Kidney tubule cell (primary cell): ENCODE results near the gene MGAT4A.

Experiments
- DNase-seq: peaks from one replicate; pipeline ENCODE4 v3.0.0-alpha.2; 2018; ENCODE audit warnings: low spot score

The MGAT4A gene

DNA sequence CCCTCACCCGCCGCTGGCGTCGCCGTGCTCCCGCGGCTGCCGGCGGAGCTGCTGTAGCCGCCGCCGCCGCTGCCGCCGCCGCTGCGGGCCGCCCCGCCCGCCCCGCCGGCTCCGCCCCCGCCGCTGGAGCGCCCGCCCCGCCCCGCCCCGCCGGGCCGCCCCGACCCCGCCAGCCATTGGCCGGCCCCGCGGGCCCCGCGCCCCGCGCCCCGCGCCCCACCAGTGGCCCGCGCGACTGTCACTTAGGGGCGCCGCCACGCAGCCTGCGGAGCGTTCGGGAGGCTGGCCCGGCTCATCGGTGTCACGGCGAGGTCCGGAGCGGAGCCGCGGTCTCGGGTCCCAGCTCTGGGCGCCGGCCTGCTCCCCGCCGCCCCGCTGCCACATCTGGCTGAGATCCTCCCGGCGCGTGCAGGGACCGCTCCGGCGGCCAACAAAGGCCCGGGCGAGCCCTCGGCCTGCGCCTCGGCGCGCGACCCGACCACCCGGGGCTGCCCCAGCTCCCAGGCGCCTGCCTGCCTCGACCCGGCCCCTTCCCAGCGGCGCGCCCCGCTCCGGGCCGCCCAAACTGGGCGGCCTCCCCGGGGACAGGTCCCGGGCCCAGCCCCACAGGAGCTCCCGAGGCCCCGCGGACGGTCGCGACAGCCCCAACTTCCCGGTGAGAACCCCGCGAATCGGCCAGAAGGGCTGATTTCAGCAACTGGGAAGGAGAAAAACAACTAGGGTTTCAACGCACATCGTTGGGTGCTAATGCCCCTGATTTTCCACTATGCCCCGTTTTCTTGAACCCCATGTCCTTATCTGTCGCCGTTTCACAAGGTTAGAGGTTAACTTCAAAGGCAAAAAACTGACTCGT, at the start of gene MGAT4A:
Gene MGAT4A, minus strand, starts transcription at position 92 of the 853 bp plus-strand sequence. CDS start 4,800 bp downstream, outside the sequence.
- peak; percentile 67 for DNase-seq

DNA sequence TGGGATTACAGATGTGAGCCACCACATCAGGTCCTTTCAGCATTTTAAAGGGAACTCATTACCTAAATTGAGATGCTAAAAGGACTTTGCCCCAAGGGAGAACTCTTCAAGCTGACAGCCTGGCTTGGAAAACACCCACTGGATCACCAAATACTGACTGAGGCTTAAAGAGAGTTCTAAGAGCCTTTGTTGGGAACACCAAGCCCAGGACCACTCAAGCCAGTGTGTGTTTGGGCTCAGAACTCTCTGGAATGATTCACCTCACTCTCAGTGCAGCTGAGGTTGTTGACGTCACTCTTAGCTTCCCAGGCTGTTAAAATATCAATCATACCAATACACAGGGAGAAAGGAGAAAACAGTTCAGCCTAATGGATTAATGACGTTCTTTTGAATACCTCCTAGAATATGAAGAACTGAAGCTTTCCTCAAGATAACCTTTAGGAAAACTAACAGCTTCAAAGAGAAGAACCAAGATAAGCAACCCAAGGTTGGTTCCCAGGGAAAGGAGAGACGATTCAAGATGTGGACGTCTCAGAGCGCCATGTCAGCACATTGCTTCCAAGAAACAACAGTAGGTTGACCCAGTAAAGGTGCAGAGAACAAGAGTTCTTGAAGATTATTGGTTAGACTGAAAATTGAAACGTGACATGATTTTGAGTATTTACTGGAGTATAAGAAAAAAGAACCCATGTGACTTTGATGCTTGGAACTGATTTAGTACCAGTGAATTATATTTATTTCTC, 48.0 kb upstream of the MGAT4A start:
- no peak for DNase-seq

DNA sequence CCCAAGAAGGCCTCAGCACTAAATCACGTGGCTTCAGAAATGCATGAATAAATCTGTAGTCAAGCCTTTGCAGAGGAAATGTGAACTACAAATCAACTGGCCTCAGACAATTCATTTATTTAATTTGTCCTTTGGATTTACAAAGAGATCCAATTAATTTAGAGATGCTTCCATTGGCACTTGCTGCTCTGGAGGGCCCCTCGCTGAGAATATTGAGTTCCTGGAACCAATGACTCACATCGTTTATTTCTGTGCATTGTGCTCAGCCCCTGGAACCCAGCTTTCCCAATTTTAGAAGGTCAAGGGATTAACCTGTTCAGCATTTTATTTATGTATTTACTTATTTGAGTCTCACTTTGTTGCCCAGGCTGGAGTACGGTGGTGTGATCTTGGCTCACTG, 47.2 kb upstream of the MGAT4A start:
- no peak for DNase-seq

DNA sequence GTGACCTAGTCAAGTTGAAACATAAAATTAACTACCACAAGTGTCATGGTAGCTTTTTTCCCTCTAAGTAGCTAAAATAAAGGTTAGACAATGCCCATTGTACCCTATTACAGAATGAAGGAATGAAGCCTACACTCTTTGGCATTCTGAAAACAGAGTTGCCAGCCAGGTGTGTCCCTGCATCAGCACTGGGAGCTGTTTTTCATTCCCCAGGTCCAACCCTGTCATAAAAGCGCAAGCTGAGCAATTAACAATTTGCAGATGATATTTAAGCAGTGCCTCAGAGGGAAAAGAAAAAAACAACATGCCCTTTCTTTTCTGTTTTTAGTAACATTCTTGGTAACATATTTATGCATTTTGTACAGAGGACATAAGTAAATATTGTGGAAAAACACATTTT, 46.8 kb upstream of the MGAT4A start:
- DNase-seq, result no peak

DNA sequence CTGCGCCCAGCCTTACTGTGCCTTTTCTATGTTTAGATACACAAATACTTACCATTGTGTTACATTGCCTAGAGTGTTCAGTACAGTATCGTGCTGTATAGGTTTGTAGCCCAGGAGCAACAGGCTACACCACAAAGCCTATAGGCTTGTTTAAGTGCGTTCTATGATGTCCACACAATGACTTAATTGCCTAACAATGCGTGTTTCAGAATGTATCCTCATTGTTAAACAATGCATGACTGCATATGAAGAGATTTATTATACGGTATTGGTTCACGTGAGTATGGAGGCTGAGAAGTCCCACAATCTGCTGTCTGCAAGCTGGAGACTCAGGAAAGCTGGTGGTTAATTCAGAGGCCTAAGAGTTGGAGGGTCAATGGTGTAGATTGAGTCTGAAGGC, 46.1 kb upstream of the MGAT4A start:
- no peak for DNase-seq

DNA sequence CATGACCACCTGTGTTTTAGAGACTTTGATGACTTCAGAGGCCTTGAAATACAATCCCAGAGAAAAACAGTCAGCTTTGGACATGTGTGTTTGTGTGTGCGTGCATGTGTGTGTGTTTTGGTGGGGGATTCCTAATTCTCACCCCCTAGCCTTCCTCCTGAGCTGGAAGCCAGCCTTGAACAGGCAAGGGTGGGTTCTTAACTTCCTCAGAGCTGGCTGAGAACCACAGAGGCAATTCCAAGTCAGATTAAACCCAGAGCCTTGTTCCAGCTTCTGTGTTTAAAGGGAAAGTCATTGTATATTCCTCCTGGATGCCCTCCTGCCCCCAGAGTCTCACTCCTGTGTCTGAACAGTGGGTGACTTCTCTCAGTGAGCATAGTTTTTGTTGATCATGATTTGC, 45.2 kb upstream of the MGAT4A start:
- DNase-seq, result no peak

DNA sequence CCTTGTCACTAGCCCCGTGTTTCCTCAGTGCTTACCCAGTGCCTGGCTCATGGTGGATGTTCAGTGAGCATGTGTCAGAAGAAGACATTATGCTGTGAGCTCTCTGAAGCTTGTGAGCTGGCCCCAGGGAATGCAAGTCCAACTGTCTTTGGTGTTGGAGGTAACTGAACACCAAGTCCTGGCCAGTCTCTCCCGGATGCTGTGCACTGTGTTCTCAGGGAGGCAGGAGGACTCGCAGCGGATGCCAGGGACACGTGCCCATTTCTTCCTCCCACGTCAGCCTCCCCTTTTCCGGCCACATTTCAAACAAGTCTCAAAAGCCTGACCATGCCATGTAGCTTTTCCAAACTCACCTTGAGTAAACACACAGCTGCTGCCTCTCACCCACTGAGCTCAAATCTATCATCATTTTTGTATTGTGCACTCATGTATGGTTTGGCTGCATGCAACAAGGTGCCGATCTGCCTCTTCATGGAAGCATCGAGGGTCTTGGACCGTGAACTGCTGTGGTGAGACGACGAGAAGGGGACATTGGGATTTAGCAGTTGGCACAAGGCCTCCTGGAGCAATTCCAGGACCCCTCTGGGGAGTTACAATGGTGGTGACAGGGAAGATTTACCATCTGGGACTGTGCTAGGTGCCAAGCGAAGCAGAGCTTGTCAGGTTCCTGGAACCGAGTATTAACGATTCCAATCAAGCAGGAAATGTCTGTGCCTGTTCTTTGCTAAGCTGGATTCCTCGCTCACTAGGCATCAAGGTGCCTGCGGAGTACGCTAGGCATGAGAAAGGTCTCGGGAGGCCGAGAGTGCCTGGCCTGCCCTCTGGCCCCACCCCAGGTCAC, 44.4 kb upstream of the MGAT4A start:
- peak; percentile 15 for DNase-seq

DNA sequence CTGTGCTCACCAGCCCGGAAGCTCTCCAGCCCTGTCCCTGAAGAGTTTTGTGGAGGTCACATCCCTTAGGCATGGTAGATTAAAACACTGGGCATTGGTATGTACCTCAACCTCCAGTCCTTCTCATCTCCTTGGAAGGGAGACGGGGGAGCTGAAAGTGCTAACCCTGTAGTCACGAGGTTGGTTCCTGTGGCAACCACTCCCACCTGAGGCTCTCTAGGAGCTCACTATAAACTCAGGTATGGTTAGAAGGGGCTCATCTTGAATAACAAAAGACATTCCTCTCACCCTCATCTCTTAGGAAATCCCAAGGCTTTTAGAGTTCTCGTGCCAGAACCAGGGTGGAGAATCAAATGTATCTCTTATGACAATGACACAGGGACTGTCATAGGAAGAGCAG, 43.0 kb upstream of the MGAT4A start:
- no peak for DNase-seq

DNA sequence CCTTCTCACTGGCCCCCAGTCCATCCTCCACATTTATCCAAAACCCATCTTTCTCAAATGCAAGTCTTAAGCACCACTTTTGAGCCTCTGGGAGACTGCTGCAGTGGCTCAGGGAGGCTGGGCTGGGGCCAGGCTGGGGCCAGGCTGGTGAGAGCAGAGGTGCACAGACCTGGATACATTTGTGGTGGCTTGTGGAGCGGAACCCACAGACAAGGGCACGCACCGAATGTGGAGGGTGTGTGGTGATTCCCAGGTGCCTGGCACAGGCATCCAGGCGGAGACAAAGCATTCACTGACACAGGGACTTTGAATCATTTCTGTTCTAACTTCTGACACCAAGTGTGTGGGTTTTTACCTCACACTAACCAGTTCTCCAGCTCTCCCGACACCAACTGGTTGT, 42.2 kb upstream of the MGAT4A start:
- peak; percentile 73 for DNase-seq

DNA sequence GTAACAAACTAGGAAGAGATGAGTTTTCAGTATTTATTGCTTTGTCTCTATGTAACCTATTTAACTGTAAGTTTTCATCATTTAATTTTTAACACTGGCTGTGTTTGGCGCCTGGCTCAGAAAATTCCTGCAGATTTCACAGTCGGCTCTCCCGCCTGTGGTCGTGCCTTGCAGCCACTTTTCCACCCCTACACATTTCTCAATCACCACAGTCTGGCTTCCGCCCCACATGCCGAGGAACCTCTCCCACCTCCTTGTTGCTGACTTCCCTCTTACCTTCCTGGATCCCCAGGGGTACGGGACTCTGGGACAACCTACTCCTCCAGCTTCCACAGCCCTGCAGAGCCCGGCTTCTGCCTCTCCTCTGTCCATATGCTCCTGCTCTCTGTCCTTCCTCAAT, 41.6 kb upstream of the MGAT4A start:
- DNase-seq, result no peak

DNA sequence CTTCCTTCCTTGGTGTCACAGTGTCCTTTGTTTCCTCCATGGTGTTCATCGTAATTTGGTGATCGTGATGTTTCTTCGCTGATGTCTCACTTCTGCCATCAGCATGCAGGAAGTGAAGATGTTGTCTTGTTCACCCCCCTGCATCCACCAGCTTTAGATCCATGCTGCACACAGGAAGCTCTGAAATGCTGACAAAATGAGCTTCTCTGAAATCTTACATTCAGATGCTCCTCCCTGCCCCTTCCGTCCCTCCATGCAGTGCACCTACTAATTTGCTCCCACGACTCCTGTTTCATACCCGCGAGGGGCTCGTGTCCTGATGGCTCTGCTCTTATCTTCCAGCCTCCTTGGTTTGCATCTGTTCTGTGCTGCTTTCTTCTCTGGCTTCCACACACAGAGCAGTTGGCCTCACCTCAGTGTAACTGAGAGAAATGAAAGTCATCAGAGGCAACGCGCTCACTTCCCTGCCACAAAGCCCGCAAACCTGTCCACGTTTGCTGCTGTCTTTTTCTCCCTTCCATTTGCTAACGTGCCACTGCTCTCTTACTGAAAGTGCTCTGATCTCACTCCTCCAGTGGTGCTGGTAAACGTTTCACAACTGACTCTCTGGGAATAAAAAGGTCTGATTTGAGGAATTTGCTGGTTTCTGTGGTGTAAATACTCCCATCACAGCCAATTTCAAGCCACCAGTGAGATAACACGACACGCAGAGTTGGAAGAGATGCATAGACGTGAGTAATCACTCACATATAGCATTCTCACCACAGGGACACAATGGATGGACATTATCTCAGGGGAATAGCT, 41.0 kb upstream of the MGAT4A start:
- DNase-seq, result no peak

DNA sequence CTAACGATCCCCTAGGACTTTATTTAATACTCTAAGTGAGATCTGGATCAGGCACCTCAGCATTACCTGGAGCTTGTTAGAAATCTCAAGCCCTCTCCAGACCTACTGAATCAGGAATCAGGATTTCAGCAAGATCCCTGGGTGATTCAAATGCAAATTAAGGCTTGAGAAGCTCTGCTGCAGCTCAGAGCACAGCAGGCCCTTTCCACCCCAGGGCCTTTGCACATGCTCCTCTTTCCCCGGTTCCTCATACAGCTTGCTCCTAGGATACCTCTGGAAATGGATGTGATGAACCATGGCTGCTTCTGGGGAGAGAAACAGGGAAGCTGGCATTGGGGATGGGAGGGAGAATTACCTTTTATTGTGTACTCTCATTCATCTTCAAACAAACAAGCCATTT, 40.3 kb upstream of the MGAT4A start:
- no peak for DNase-seq

DNA sequence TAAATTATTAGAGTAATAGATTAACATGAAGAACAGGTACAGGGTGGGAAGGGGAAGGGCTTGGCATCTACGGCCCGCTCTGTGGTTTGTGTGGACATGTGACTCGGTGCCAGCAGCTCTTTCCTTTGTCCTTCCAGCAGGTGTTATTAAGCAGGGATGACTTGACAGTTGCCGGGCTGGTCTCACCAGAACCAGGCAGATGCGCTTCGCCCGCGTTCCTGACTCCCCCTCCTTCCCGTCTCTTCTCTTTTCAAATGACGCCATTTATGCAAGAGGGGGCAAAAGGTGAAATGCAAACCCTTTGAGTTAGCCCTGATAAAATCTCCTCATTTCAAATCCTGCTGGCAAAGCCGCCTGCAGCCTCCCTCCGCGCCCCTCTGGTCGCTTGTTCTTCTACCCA, 38.9 kb upstream of the MGAT4A start:
- DNase-seq, result peak; percentile 22

DNA sequence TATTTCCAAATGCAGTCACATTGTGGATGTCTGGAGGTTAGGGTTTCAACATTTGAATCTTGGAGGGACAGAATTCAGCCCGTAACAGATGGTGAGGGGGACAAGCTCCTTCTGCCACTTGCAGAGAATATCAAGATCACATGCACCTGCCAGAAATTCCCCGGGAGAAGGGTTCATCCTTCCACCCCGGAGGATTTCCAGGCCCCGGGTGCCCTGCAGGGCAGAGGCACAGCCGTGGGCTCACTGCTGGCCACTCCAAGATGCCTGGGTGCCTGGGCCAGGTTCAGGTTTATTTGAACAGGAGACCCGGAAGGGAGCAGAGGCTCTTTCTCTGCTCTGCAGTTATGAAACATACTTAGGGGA, 38.2 kb upstream of the MGAT4A start:
- DNase-seq, result no peak

DNA sequence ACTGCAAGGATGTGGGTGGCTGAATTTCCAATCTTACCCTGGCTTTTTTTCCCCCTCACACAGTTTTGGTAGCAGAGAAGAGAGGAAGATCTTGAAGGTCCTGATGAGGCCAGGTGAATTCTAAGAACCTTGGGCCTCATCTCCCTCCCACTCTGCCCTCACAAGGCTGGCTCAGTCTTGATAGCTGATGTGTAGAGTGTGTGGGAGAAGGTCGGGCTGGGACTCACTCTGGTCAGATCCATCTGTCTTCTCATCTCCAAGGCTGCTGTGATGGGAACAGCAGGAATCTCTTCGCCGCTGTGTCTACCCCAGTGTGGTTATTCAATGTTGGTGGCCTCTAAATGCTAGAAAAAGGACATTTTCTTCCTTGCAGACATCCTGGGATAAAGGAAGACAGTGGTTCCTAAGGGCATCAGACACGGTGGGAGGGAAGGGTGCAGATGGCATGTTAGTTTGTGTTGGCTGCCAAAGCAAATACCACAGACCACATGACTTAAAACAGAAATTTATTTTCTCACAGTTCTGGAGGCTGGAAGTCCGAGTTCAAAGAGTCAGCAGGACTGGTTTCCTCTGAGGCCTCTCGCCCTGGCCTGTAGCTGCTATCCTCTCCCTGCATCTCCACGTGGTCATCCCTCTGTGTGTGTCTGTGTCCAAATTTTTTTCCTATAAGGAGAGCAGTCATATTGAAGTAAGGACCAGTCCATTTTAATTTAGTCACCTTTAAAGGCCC, 37.6 kb upstream of the MGAT4A start:
- DNase-seq, result peak; percentile 73

DNA sequence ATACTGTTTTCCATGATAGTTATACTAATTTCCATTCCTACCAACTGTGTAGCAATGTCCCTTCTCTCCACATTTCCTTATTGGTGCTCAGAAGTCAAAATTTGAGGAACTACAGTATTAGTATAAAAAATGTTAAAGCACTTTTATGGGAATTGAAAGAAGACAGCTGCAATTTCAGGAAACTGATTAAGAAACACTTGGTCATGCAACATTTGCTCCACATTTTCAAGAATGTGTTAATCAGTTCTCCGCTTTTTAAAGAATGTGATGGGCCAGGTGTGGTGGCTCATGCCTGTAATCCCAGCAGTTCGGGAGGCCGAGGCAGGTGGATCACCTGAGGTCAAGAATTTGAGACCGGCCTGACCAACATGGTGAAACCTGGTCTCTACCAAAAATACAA, 33.6 kb upstream of the MGAT4A start:
- peak; percentile 45 for DNase-seq

DNA sequence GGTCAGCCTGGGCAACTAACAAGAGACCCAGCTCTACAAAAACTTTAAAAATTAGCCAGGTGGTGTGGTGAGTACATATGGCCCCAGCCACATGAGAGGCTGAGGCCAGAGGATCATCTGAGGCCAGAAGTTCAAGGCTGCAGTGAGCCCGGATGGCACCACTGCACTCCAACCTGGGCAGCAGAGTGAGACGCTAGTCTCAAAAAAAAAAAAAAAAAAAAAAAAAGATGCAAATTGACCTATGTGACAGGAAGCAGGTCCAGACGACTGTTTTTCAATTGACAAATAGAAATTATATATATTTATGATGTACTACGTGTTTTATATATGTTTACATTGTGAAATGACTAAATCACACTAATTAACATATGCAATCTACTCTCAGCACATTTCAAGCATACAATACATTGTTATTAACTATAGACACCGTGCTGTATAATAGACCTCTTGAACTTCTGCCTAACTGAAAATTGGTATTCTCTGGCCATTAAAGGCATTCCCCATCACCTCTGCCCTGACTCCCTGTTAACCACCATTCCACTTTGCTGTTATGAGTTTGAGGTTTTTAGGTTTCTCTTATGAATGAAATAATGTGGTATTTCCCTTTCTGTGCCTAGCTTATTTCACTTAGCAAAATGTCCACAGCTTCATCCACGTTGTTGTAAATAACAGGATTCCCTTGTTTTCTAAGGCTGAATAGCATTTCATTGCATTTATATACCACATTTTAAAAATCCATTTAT, 32.4 kb upstream of the MGAT4A start:
- no peak for DNase-seq

DNA sequence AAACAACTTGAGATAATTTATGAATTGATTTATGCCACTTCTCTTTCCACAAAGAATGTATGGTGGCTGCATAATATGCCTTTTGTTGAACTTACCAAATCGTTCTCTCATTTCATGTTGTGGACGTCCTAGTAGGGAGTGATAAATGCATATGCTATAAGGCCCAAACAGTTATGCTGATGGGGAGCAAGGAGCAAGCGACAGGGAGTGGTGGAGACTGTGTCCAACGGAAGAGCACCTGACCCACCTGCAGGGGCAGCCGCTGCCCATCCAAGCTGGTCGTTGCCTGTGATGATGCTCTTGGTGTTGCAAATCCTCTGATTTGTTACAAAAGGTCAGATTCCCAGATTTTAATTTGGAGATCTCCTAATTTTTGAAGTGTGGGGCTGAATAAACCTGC, 31.0 kb upstream of the MGAT4A start:
- DNase-seq, result no peak

DNA sequence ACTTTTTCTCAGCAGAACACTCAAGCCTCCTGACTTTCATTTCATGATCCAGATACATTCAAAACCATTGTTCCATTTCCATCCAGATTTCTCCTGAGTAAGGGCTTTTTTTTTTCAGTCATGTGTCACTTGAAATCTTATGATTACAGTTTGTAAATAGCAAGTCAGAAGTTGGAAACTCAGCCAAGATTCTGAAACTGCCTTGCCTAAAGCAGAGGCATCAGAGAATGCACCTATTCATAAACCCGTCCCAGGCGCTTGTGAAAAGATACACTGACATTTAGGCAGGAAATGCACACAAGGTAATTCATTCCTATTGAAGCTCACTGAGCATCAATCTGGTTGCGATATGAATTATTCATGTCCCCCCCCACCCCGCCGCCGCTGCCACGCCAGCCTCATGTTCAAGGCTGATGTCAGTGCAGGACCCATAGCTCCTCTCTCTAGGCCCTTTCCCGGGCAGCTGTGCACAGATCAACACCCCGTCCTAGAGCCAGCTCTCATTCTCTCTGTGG, 30.4 kb upstream of the MGAT4A start:
- DNase-seq, result no peak
